Endothelial cell of umbilical vein (primary cell): ENCODE results near the gene LIPH. TPM values are rescaled to one million over a fixed set of nuclear protein-coding genes. Genes with fewer than 3 reads are reported as not detected.

Experiments used
- BruUV-seq: library from RNA; stranded (reverse); fragments of 400-500 nt; replicated peaks from 2 replicates; lab custom pipeline; 2021; lab: Mats Ljungman, UMichigan
- CTCF ChIA-PET: fragments of 300-600, 350-600 bp; sonication (Branson Sonifier 250); formaldehyde crosslinking; loops from one replicate; lab custom pipeline; 2021; ENCODE audit warnings: antibody characterized with exemption, inconsistent platforms; lab: Charles Lee
- POLR2A ChIA-PET: fragments of 300-600, 350-600 bp; sonication (Branson Sonifier 250); formaldehyde crosslinking; loops from one replicate; lab custom pipeline; 2021; ENCODE audit warnings: antibody characterized with exemption, inconsistent platforms; lab: Charles Lee
- DNase-seq: peaks from one replicate; pipeline ENCODE4 v3.0.0-alpha.2; 2011; ENCODE audit warnings: low read depth, low spot score
- FAIRE-seq: peaks from 2 replicates; lab custom pipeline; 2011; peaks lifted over from hg19 to GRCh38; lab: Jason Lieb, UNC
- H2AFZ ChIP-seq: 2 replicates; pipeline ENCODE4 v1.6.0; 2012; ENCODE audit warnings: low read depth, low read length, control low read depth, inconsistent platforms
- H3K27ac ChIP-seq: 2 replicates; pipeline ENCODE4 v1.5.1; 2011; ENCODE audit warnings: low read depth, mild to moderate bottlenecking, control low read depth, low read length, moderate library complexity; ENCODE audit not compliant: insufficient read depth
- H3K27me3 ChIP-seq, 2 experiments: 2 replicates each; pipeline versions ENCODE4 v1.6.0 to v1.6.1; 2011; ENCODE audit warnings: low read length in 2 of 2, mixed read lengths in 1 of 2; ENCODE audit not compliant: control insufficient read depth in 2 of 2, insufficient read depth in 2 of 2
- H3K36me3 ChIP-seq, 2 experiments: 2 replicates in 1 of 2; 3 replicates in 1 of 2; pipeline ENCODE4 v1.5.1; 2011; ENCODE audit warnings: low read length in 2 of 2, mild to moderate bottlenecking in 1 of 2, moderate library complexity in 1 of 2; ENCODE audit not compliant: control insufficient read depth in 2 of 2, insufficient read depth in 2 of 2; ENCODE audit errors: extremely low read depth in 1 of 2
- H3K4me1 ChIP-seq: 3 replicates; pipeline ENCODE4 v1.5.1; 2011; ENCODE audit warnings: mild to moderate bottlenecking, low read length; ENCODE audit not compliant: control insufficient read depth, insufficient read depth; ENCODE audit errors: extremely low read depth
- H3K4me2 ChIP-seq: 2 replicates; pipeline ENCODE4 v1.6.1; 2011; ENCODE audit warnings: low read length, control low read depth, mixed read lengths; ENCODE audit not compliant: insufficient read depth
- H3K4me3 ChIP-seq, 3 experiments: fragments of 200-600 bp in 1 of 3; sonication (generic), shearing (Covaris generic) in 1 of 3; replicated peaks in 1 of 3; 2 replicates each; pipeline ENCODE4 v1.5.1; 2011 to 2016; ENCODE audit warnings: control low read depth in 3 of 3, low read length in 3 of 3, mild to moderate bottlenecking in 2 of 3, inconsistent platforms in 1 of 3, low read depth in 1 of 3, moderate library complexity in 1 of 3; ENCODE audit not compliant: insufficient read depth in 1 of 3
- H3K79me2 ChIP-seq: 2 replicates; pipeline ENCODE4 v1.6.0; 2012; ENCODE audit warnings: low read length, inconsistent platforms; ENCODE audit not compliant: control insufficient read depth, insufficient read depth
- H3K9ac ChIP-seq: replicated peaks from 2 replicates; pipeline ENCODE3; 2011; ENCODE audit warnings: low read length, control low read depth; ENCODE audit not compliant: insufficient read depth; ENCODE audit errors: extremely low read depth
- H3K9me1 ChIP-seq: replicated peaks from 3 replicates; pipeline ENCODE4 v1.6.0; 2011; ENCODE audit warnings: mild to moderate bottlenecking, low read length; ENCODE audit not compliant: control insufficient read depth, insufficient read depth; ENCODE audit errors: extremely low read depth
- H3K9me3 ChIP-seq: replicated peaks from 2 replicates; pipeline ENCODE4 v1.5.1; 2012; ENCODE audit warnings: low read length, inconsistent platforms; ENCODE audit not compliant: control insufficient read depth, insufficient read depth
- H4K20me1 ChIP-seq: replicated peaks from 2 replicates; pipeline ENCODE3; 2011; ENCODE audit warnings: mild to moderate bottlenecking, low read length; ENCODE audit not compliant: control insufficient read depth, insufficient read depth; ENCODE audit errors: extremely low read depth
- CTCF ChIP-seq, 2 donors: IDR thresholded peaks; 1 replicate in 1 of 2; 2 replicates in 1 of 2; pipeline ENCODE4 v1.5.1; 2011; ENCODE audit warnings: low read length in 2 of 2, mild to moderate bottlenecking in 2 of 2, moderate library complexity in 2 of 2, control low read depth in 1 of 2, inconsistent platforms in 1 of 2, low read depth in 1 of 2; ENCODE audit not compliant: insufficient read depth in 1 of 2; ENCODE audit errors: extremely low read depth in 1 of 2
- EZH2 ChIP-seq: IDR thresholded peaks from 2 replicates; pipeline ENCODE4 v1.6.1; 2012; ENCODE audit warnings: borderline replicate concordance, low read depth, mild to moderate bottlenecking, moderate library complexity, low read length, inconsistent platforms; ENCODE audit not compliant: severe bottlenecking
- FOS ChIP-seq: IDR thresholded peaks from 2 replicates; pipeline ENCODE4 v1.6.1; 2011; ENCODE audit warnings: mild to moderate bottlenecking, low read length, moderate library complexity, borderline replicate concordance; ENCODE audit not compliant: insufficient read depth
- GATA2 ChIP-seq: IDR thresholded peaks from 2 replicates; pipeline ENCODE4 v1.7.0; 2011; ENCODE audit warnings: low read depth, mild to moderate bottlenecking, moderate library complexity, mixed read lengths, low read length; ENCODE audit not compliant: insufficient read length, insufficient read depth
- JUN ChIP-seq: IDR thresholded peaks from 2 replicates; pipeline ENCODE4 v1.6.1; 2011; ENCODE audit warnings: borderline replicate concordance, low read depth; ENCODE audit not compliant: insufficient read length, insufficient read depth
- MAX ChIP-seq: IDR thresholded peaks from 2 replicates; pipeline ENCODE4 v1.6.1; 2011; ENCODE audit not compliant: insufficient read depth, insufficient read length
- MYC ChIP-seq: IDR thresholded peaks from one replicate; pipeline ENCODE4 v1.6.1; 2011; ENCODE audit warnings: mild to moderate bottlenecking, low read depth, low read length
- POLR2A ChIP-seq: IDR thresholded peaks from 2 replicates; pipeline ENCODE4 v1.6.1; 2012; ENCODE audit warnings: low read depth, mild to moderate bottlenecking, control low read depth, low read length
- POLR2AphosphoS5 ChIP-seq: IDR thresholded peaks from 2 replicates; pipeline ENCODE4 v1.6.1; 2012; ENCODE audit warnings: low read depth, mild to moderate bottlenecking, control low read depth, low read length, moderate library complexity; ENCODE audit not compliant: insufficient read depth
- dilution Hi-C: fragments of 300-500 bp; cut with MboI; formaldehyde crosslinking; loops from one replicate; pipeline ENCODE4 v1.15.0; 2019; ENCODE audit warnings: low sequenced_read_pairs; ENCODE audit not compliant: extremely low pct_ligation_motif_present
- intact Hi-C: fragments of 100-400 bp; cut with micrococcal nuclease; formaldehyde crosslinking; loops from one replicate; pipeline ENCODE4 v1.10.0; 2022
- polyA plus RNA-seq, 4 experiments: library from polyadenylated mRNA; depleted of rRNA in 3 of 4; stranded (reverse) in 3 of 4; unstranded in 1 of 4; fragments of >200 nt; gene quantifications; 2 replicates each; pipeline versions ENCODE4 v1.2.1 to v1.2.3, GENCODE V29; 2011 to 2012; ENCODE audit warnings: missing spikeins in 1 of 4
- total RNA-seq: library from RNA; stranded (reverse); gene quantifications from 2 replicates; pipeline ENCODE4 v1.2.3, GENCODE V29; 2021

The LIPH gene
- total and polyA plus RNA-seq, 2 donors (not counting 3 experiments of a cell fraction or from before 2014, with no cell fraction given) = not detected

- Histone ChIP-seq H3K36me3 (peaks cover 0 to 2% of the 10 kb centered on the region in 2 experiments), H3K27ac (no peak overlapping the region), H3K9me3 (no peaks in the 10 kb centered on the region), H3K79me2 (no peaks in the 10 kb centered on the region), H3K9ac (no peak overlapping the region), H3K4me2 (no peak overlapping the region), H3K27me3 (no peaks in the 10 kb centered on the region), H4K20me1 (no peaks in the 10 kb centered on the region), H2AFZ (no peak overlapping the region), H3K4me3 (no peak overlapping the region), H3K4me1 (no peaks in the 10 kb centered on the region), H3K9me1 (no peaks in the 10 kb centered on the region)
- intact Hi-C loops (no loop called here), dilution Hi-C loops (no loop called here)
- ChIA-PET POLR2A (no interaction called here), CTCF (interaction anchor here (0.7 to 1.7 kb wide), 3 partner anchors 9 to 185 kb away, joined by 3 to 6 read pairs (median 3); partner anchors contain the start of gene SENP2)
- BruUV-seq = no TSS peak
- no peak for FAIRE-seq
- DNase-seq = no peak
- no peak for TF ChIP-seq MAX
- no peak for TF ChIP-seq POLR2AphosphoS5
- no peak for TF ChIP-seq CTCF (IDR thresholded peaks at IDR 0.05; ENCODE audit: extremely low read depth in 1 of 2, insufficient read depth in 1 of 2, low read depth in 1 of 2, low read length in 2 of 2)
- no peak for TF ChIP-seq POLR2A
- no peak for TF ChIP-seq EZH2
These were observed 43.1 kb upstream of the LIPH start for GRCh38 chr3:185595526-185595925.

- FAIRE-seq (no peak), DNase-seq (no peak)
- Histone ChIP-seq H3K4me1 (no peaks in the 10 kb centered on the region), H3K27ac (no peak overlapping the region), H3K36me3 (peaks cover 0 to 2% of the 10 kb centered on the region in 2 experiments), H4K20me1 (no peaks in the 10 kb centered on the region), H2AFZ (no peak overlapping the region), H3K27me3 (no peaks in the 10 kb centered on the region), H3K4me2 (no peak overlapping the region), H3K9me3 (no peaks in the 10 kb centered on the region), H3K79me2 (peaks cover 5% of the 10 kb centered on the region), H3K4me3 (no peak overlapping the region), H3K9ac (no peak overlapping the region), H3K9me1 (no peaks in the 10 kb centered on the region)
- BruUV-seq = no TSS peak
- ChIA-PET CTCF (no interaction called here), POLR2A (no interaction called here)
- TF ChIP-seq MYC (no peak), FOS (no peak), GATA2 (no peak), MAX (no peak), CTCF (IDR thresholded peaks at IDR 0.05; ENCODE audit: extremely low read depth in 1 of 2, insufficient read depth in 1 of 2, low read depth in 1 of 2, low read length in 2 of 2) (no peak), POLR2A (no peak), POLR2AphosphoS5 (no peak), EZH2 (no peak), JUN (no peak)
- dilution Hi-C loops (no loop called here), intact Hi-C loops (no loop called here)
These were observed 41.7 kb upstream of the LIPH start for GRCh38 chr3:185594073-185594472.
